AG04450 (cell line): ENCODE results near the gene SLC19A1. TPM values are rescaled to one million over a fixed set of nuclear protein-coding genes. Genes with fewer than 3 reads are reported as not detected.

Source experiments
- CTCF ChIA-PET: fragments of 300-600, 350-600 bp; formaldehyde crosslinking; extraction: SDS; loops from one replicate; lab custom pipeline; 2022; ENCODE audit warnings: antibody characterized with exemption, inconsistent platforms; lab: Charles Lee
- POLR2A ChIA-PET: fragments of 350-600 bp; formaldehyde crosslinking; extraction: SDS; loops from one replicate; lab custom pipeline; 2021; ENCODE audit warnings: antibody characterized with exemption, inconsistent platforms; lab: Yijun Ruan, JAX
- DNase-seq: peaks from one replicate; pipeline ENCODE4 v3.0.0-alpha.2; 2011; ENCODE audit warnings: low read depth, low spot score
- H3K27ac ChIP-seq: one replicate; pipeline ENCODE4 v1.5.1; 2012; ENCODE audit warnings: low read depth, low read length, control low read depth
- H3K27me3 ChIP-seq: one replicate; pipeline ENCODE4 v1.6.0; 2012; ENCODE audit warnings: low read length; ENCODE audit not compliant: control insufficient read depth, insufficient read depth
- H3K4me3 ChIP-seq: 2 replicates; pipeline ENCODE4 v1.5.1; 2011; ENCODE audit warnings: mild to moderate bottlenecking, low read depth, low read length, control low read depth
- H3K9me3 ChIP-seq: 2 replicates; pipeline ENCODE4 v1.5.1; 2012; ENCODE audit warnings: low read length; ENCODE audit not compliant: control insufficient read depth, insufficient read depth
- polyA plus RNA-seq: library from polyadenylated mRNA; depleted of rRNA; stranded (reverse); fragments of >200 nt; gene quantifications from 2 replicates; pipeline ENCODE4 v1.2.3, GENCODE V29; 2011
- TF ChIP-seq, protein P1 (sequence below): IDR thresholded peaks from 2 replicates; pipeline ENCODE4 v1.5.1; 2011; ENCODE audit warnings: low read depth, low read length, control low read depth, inconsistent platforms

SLC19A1 gene
- polyA plus RNA-seq, 1 experiment: 4.4 TPM

DNA sequence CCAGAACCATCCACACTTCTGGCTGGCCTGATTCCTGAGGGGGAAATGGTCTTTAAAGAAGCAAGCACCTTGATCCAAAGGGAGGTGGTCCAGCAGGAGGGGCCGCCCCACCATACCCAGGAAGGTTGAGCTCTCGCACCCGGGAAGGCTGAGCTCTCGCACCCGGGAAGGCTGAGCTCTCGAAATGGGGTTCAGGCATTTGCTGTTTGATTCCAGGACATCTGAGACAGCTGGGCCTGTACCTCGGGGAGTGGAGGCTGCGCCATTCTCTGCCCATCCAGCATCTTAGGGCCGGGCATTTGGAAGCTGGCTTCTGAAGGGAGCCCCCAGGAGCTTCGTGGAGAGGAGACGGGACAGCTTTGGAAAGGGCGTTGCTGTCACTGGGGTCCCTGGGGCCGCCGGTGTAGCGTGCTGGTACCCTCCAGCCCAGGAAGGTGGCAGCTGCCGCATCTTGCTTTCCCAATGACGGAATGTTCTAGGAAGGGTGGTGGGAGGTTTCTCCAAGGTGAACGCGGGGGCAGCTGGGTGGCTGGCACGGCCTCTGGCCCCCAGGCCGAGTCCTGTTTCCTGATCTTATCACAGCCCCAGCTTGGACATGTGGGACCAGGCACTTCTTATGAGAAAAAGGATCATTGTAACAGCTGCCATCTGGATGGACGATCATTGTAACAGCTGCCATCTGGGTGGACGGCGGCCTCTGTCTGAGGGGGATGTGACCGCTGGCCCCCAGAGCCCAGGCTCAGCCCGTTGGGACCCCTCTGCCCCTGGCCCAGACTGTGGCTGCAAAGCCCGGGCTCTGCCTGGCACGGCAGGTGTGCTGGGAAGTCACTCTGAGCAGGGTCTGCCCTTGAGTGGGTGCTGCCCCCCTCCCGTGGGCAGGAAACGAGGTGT is 75.7 kb downstream of the SLC19A1 start:
- DNase-seq: no peak
- ChIA-PET POLR2A (no interaction called here), CTCF (no interaction called here)
- TF ChIP-seq, protein P1, sequence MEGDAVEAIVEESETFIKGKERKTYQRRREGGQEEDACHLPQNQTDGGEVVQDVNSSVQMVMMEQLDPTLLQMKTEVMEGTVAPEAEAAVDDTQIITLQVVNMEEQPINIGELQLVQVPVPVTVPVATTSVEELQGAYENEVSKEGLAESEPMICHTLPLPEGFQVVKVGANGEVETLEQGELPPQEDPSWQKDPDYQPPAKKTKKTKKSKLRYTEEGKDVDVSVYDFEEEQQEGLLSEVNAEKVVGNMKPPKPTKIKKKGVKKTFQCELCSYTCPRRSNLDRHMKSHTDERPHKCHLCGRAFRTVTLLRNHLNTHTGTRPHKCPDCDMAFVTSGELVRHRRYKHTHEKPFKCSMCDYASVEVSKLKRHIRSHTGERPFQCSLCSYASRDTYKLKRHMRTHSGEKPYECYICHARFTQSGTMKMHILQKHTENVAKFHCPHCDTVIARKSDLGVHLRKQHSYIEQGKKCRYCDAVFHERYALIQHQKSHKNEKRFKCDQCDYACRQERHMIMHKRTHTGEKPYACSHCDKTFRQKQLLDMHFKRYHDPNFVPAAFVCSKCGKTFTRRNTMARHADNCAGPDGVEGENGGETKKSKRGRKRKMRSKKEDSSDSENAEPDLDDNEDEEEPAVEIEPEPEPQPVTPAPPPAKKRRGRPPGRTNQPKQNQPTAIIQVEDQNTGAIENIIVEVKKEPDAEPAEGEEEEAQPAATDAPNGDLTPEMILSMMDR: no peak
- Histone ChIP-seq H3K27ac (no peak overlapping the region), H3K9me3 (peaks cover 7% of the 10 kb centered on the region), H3K4me3 (no peak overlapping the region), H3K27me3 (no peaks in the 10 kb centered on the region)

DNA sequence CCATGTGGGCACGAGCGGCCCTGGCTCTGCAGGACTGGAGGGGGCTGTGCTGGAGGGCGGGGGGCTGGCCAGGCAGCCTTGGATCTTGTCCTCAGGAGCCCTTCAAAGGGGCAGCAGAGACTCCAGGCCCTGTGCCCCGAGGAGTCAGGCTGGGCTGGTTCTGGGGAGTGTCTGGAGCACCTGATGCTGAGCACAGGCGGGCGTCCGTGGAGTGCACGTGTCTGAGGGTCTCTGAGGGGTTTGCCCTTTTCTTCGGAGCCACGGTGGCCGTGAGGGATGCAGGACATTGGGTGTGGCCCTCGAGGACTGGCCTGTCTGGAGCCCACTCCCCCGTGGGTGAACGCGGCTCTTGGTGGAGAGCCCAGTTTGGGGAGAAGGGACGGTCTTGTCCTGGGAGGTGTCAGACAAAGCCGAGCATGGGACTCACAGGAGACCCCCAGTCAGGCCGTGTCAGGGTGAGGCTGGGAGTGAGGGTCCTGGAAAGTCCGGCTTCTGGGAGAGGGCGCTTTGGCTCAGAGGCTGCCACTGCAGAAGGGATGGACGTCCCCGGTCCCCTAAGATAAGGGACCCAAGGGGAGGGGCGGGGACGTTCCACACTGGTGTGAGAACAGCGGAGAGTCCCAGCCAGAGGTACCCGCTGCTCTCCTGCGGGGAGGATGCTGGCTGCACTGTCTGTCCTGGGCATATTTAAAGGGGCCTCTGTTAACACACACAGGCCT is 76.5 kb downstream of the SLC19A1 start:
- no peak overlapping the region for H3K4me3 ChIP-seq
- TF ChIP-seq, protein P1: no peak
- CTCF ChIA-PET: no interaction called here
- POLR2A ChIA-PET: no interaction called here
- H3K27ac ChIP-seq: no peak overlapping the region
- H3K27me3 ChIP-seq: no peaks in the 10 kb centered on the region
- peaks cover 13% of the 10 kb centered on the region for H3K9me3 ChIP-seq
- DNase-seq: no peak

DNA sequence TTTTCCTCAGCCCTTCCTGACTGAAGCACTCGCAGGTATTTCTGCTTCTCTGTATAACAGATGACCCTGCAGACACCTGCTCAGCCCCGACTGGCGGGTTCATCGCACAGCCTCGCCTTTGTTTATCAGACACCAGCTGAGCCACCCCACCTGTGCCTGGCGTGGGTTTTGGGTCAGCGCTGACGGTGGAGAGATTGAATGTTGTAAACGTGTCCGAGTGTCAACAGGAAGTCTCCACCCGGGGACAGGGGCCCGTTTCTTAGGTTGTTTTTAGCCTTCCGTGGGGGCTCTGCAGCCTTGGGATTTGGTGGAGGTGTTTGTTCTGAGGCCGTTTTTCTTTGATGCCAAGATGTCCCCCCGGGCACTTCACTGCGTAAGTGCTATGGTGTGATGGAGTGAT is 77.1 kb downstream of the SLC19A1 start:
- POLR2A ChIA-PET: no interaction called here
- CTCF ChIA-PET: no interaction called here
- DNase-seq: no peak

DNA sequence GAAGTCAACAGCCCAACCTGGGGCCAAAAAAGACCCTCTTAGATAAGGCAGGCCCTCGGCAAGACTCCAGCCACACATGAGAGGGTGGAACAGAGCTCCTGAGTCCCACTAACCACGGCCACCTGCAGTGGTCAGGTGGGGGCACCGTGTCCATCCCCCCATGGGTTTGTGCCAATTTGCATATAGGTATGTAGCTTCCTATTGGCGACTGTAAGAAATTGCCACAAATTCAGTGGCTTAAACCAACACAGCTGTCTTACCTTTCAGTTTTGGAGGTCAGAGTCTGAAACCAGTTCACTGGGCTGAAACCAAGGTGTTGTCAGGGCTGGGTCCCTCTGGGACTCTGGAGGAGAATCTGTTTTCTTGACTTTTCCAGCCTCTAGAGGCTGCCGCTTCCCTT is 77.9 kb downstream of the SLC19A1 start:
- DNase-seq: no peak
- Histone ChIP-seq H3K27ac (no peak overlapping the region), H3K9me3 (peaks cover 13% of the 10 kb centered on the region), H3K4me3 (no peak overlapping the region), H3K27me3 (no peaks in the 10 kb centered on the region)
- ChIA-PET CTCF (no interaction called here), POLR2A (no interaction called here)
- TF ChIP-seq, protein P1: no peak

More for the DNA sequence above, 77.1 kb downstream of the SLC19A1 start:
- TF ChIP-seq, protein P1: no peak
- Histone ChIP-seq H3K4me3 (no peak overlapping the region), H3K27me3 (no peaks in the 10 kb centered on the region), H3K9me3 (peaks cover 13% of the 10 kb centered on the region), H3K27ac (no peak overlapping the region)

DNA sequence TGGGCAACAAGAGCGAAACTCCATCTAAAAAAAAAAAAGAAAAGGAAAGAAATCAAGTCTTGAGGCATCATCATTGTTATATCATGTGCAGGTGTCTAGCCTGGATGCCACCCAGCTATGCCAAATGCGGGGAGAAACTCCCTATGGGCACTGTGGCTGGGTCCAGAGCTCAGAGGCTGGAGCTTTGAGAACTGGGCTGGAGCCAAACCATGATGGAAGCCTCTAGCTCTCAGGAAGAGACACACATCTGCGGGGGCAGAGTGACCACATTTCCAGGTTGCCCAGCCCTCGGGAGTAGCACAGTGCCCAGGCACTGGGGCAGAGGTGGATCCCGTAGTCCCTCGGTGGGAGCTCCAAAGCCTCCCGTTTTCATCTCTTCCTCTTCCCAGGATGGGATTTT is 78.4 kb downstream of the SLC19A1 start:
- no peaks in the 10 kb centered on the region for H3K27me3 ChIP-seq
- ChIA-PET CTCF (no interaction called here), POLR2A (no interaction called here)
- H3K9me3 ChIP-seq: peaks cover 13% of the 10 kb centered on the region
- H3K27ac ChIP-seq: no peak overlapping the region
- no peak overlapping the region for H3K4me3 ChIP-seq
- DNase-seq: no peak
- TF ChIP-seq, protein P1: no peak
